H1 (cell line): ENCODE results near the gene CHMP4A. TPM values are rescaled to one million over a fixed set of nuclear protein-coding genes. Genes with fewer than 3 reads are reported as not detected.

ENCODE experiments used
- CTCF ChIA-PET: fragments of 300-600 bp; sonication (Branson Sonifier 250); formaldehyde crosslinking; loops from one replicate; lab custom pipeline; 2021; ENCODE audit not compliant: partially characterized antibody; lab: Charles Lee
- POLR2A ChIA-PET: fragments of 300-600 bp; sonication (Branson Sonifier 250); formaldehyde crosslinking; loops from one replicate; lab custom pipeline; 2021; ENCODE audit warnings: inconsistent platforms; ENCODE audit not compliant: partially characterized antibody; lab: Charles Lee
- DNase-seq, 2 experiments: peaks; one replicate each; pipeline versions ENCODE4 v3.0.0 to v3.0.0-alpha.2; 2010 to 2022; ENCODE audit warnings: low spot score in 2 of 2, low read depth in 1 of 2, mixed read lengths in 1 of 2
- FAIRE-seq: peaks from 2 replicates; lab custom pipeline; 2011; peaks lifted over from hg19 to GRCh38; lab: Jason Lieb, UNC
- H2AFZ ChIP-seq: 2 replicates; pipeline ENCODE4 v1.8.1; 2012; ENCODE audit warnings: low read length, inconsistent platforms
- H2AK5ac ChIP-seq: 2 replicates; pipeline ENCODE4 v1.6.1; 2013; ENCODE audit warnings: low read depth, low read length
- H2BK120ac ChIP-seq: replicated peaks from 2 replicates; pipeline ENCODE3; 2013; ENCODE audit warnings: low read depth, low read length, inconsistent platforms
- H2BK12ac ChIP-seq: 2 replicates; pipeline ENCODE4 v1.6.1; 2013; ENCODE audit warnings: low read depth, low read length
- H2BK15ac ChIP-seq: 2 replicates; pipeline ENCODE4 v1.6.1; 2013; ENCODE audit warnings: low read length
- H2BK20ac ChIP-seq: 2 replicates; pipeline ENCODE4 v1.6.1; 2013; ENCODE audit warnings: low read length
- H2BK5ac ChIP-seq: 2 replicates; pipeline ENCODE4 v1.6.1; 2013; ENCODE audit warnings: low read depth, low read length
- H3K14ac ChIP-seq: 2 replicates; pipeline ENCODE4 v1.6.1; 2013; ENCODE audit warnings: inconsistent platforms; ENCODE audit not compliant: insufficient read length
- H3K18ac ChIP-seq: 2 replicates; pipeline ENCODE4 v1.6.1; 2013; ENCODE audit warnings: low read length; ENCODE audit errors: extremely low read depth
- H3K23ac ChIP-seq: 2 replicates; pipeline ENCODE4 v1.6.1; 2013; ENCODE audit warnings: inconsistent platforms; ENCODE audit not compliant: insufficient read length
- H3K23me2 ChIP-seq: 2 replicates; pipeline ENCODE4 v1.6.1; 2013; ENCODE audit warnings: low read depth, low read length
- H3K27ac ChIP-seq: 2 replicates; pipeline ENCODE4 v1.6.1; 2011; ENCODE audit warnings: low read depth, low read length, inconsistent platforms
- H3K27me3 ChIP-seq, 4 experiments: replicated peaks in 1 of 4; 1 replicate in 1 of 4; 2 replicates in 3 of 4; pipeline versions ENCODE4 v1.6.1 to v1.8.1; 2011 to 2013; ENCODE audit warnings: low read length in 3 of 4, mild to moderate bottlenecking in 3 of 4, inconsistent platforms in 2 of 4, mixed read lengths in 2 of 4, moderate library complexity in 1 of 4; ENCODE audit not compliant: control insufficient read depth in 3 of 4, insufficient read depth in 3 of 4; ENCODE audit errors: extremely low read depth in 1 of 4
- H3K36me3 ChIP-seq, 4 experiments: 2 replicates each; pipeline versions ENCODE4 v1.6.1 to v1.8.1; 2011 to 2013; ENCODE audit warnings: mild to moderate bottlenecking in 4 of 4, low read length in 3 of 4, moderate library complexity in 2 of 4, control low read depth in 1 of 4, inconsistent platforms in 1 of 4; ENCODE audit not compliant: insufficient read depth in 4 of 4, control insufficient read depth in 2 of 4
- H3K4ac ChIP-seq: replicated peaks from 2 replicates; pipeline ENCODE3; 2013; ENCODE audit warnings: low read length, low read depth, mixed read lengths, inconsistent platforms; ENCODE audit not compliant: insufficient read length
- H3K4me1 ChIP-seq, 4 experiments: replicated peaks in 1 of 4; 1 replicate in 1 of 4; 2 replicates in 3 of 4; pipeline versions ENCODE4 v1.6.1 to v1.8.1; 2011 to 2013; ENCODE audit warnings: low read length in 3 of 4, inconsistent platforms in 2 of 4, mixed read lengths in 1 of 4; ENCODE audit not compliant: insufficient read depth in 4 of 4, control insufficient read depth in 3 of 4
- H3K4me2 ChIP-seq, 2 experiments: 2 replicates each; pipeline versions ENCODE4 v1.6.1 to v1.8.1; 2011 to 2013; ENCODE audit warnings: low read depth in 2 of 2, low read length in 2 of 2, control low read depth in 1 of 2, inconsistent platforms in 1 of 2, mild to moderate bottlenecking in 1 of 2; ENCODE audit not compliant: insufficient read depth in 1 of 2
- H3K4me3 ChIP-seq, 4 experiments: fragments of 200-600, 300-600 bp in 1 of 4; sonication (generic), shearing (Covaris generic), sonication (Bioruptor Twin) in 1 of 4; 2 replicates each; pipeline versions ENCODE4 v1.5.1 to v1.8.1; 2011 to 2016; ENCODE audit warnings: low read length in 4 of 4, low read depth in 3 of 4, control low read depth in 2 of 4, inconsistent platforms in 2 of 4, mild to moderate bottlenecking in 2 of 4, mixed read lengths in 1 of 4, moderate library complexity in 1 of 4; ENCODE audit not compliant: insufficient read depth in 2 of 4; ENCODE audit errors: extremely low read depth in 1 of 4
- H3K56ac ChIP-seq: replicated peaks from 2 replicates; pipeline ENCODE3; 2013; ENCODE audit warnings: low read depth, mild to moderate bottlenecking, mixed read lengths, low read length, inconsistent platforms; ENCODE audit not compliant: insufficient read length
- H3K79me1 ChIP-seq: 2 replicates; pipeline ENCODE4 v1.6.1; 2013; ENCODE audit warnings: low read depth, low read length, control low read depth
- H3K79me2 ChIP-seq, 2 experiments: 2 replicates each; pipeline versions ENCODE4 v1.6.1 to v1.8.1; 2012 to 2013; ENCODE audit warnings: low read length in 2 of 2, mild to moderate bottlenecking in 2 of 2, inconsistent platforms in 1 of 2; ENCODE audit not compliant: insufficient read depth in 2 of 2, control insufficient read depth in 1 of 2
- H3K9ac ChIP-seq, 4 experiments: replicated peaks in 1 of 4; 1 replicate in 1 of 4; 2 replicates in 3 of 4; pipeline versions ENCODE4 v1.6.1 to v1.8.1; 2011 to 2013; ENCODE audit warnings: low read depth in 3 of 4, low read length in 3 of 4, control low read depth in 2 of 4, mild to moderate bottlenecking in 2 of 4, moderate library complexity in 2 of 4, inconsistent platforms in 1 of 4; ENCODE audit errors: extremely low read depth in 1 of 4
- H3K9me3 ChIP-seq, 2 experiments: 2 replicates each; pipeline versions ENCODE4 v1.6.1 to v1.8.1; 2012 to 2013; ENCODE audit warnings: mild to moderate bottlenecking in 2 of 2, moderate library complexity in 2 of 2, control low read depth in 1 of 2, inconsistent platforms in 1 of 2, low read depth in 1 of 2, low read length in 1 of 2, mixed read lengths in 1 of 2; ENCODE audit not compliant: insufficient read depth in 2 of 2
- H4K20me1 ChIP-seq, 2 experiments: replicated peaks in 1 of 2; 2 replicates each; pipeline versions ENCODE3 to v1.8.1; 2011 to 2013; ENCODE audit warnings: inconsistent platforms in 2 of 2, low read length in 2 of 2, mild to moderate bottlenecking in 1 of 2; ENCODE audit not compliant: insufficient read depth in 2 of 2, control insufficient read depth in 1 of 2
- H4K5ac ChIP-seq: 2 replicates; pipeline ENCODE4 v1.6.1; 2013; ENCODE audit warnings: low read length, low read depth, mixed read lengths, inconsistent platforms; ENCODE audit not compliant: insufficient read length
- H4K8ac ChIP-seq: 2 replicates; pipeline ENCODE4 v1.8.0; 2013; ENCODE audit warnings: mild to moderate bottlenecking, moderate library complexity, low read length, inconsistent platforms; ENCODE audit not compliant: insufficient read depth; ENCODE audit errors: extremely low read depth
- H4K91ac ChIP-seq: replicated peaks from 2 replicates; pipeline ENCODE3; 2013; ENCODE audit warnings: low read length, mixed read lengths, inconsistent platforms; ENCODE audit not compliant: insufficient read length
- E2F6 ChIP-seq: IDR thresholded peaks from 2 replicates; pipeline ENCODE4 v1.6.1; 2012; ENCODE audit warnings: inconsistent platforms
- EGR1 ChIP-seq: IDR thresholded peaks from 2 replicates; pipeline ENCODE4 v1.6.1; 2011; ENCODE audit warnings: low read depth, low read length, borderline replicate concordance
- HDAC2 ChIP-seq, 2 experiments: fragments of 300-600 bp in 1 of 2; sonication (generic) in 1 of 2; IDR thresholded peaks; 2 replicates each; pipeline ENCODE4 v1.6.1; 2011 to 2012; ENCODE audit warnings: low read depth in 2 of 2, low read length in 2 of 2, mild to moderate bottlenecking in 2 of 2, moderate library complexity in 2 of 2, borderline replicate concordance in 1 of 2, inconsistent platforms in 1 of 2
- RAD21 ChIP-seq, 2 experiments: IDR thresholded peaks in 1 of 2; conservative IDR thresholded peaks in 1 of 2; 2 replicates each; pipeline ENCODE4 v1.6.1; 2011; ENCODE audit warnings: low read depth in 2 of 2, low read length in 2 of 2, improper control_type of control experiment in 1 of 2, inconsistent platforms in 1 of 2, mild to moderate bottlenecking in 1 of 2, moderate library complexity in 1 of 2
- SUZ12 ChIP-seq: fragments of 200-600 bp; sonication (generic); IDR thresholded peaks from 2 replicates; pipeline ENCODE4 v1.6.1; 2012; ENCODE audit warnings: mild to moderate bottlenecking, inconsistent platforms, low read length, moderate library complexity, mixed read lengths
- TAF1 ChIP-seq: IDR thresholded peaks from 2 replicates; pipeline ENCODE4 v1.6.1; 2011; ENCODE audit warnings: mild to moderate bottlenecking, low read depth, low read length
- USF2 ChIP-seq: IDR thresholded peaks from 2 replicates; pipeline ENCODE4 v1.6.1; 2011; ENCODE audit warnings: low read length, improper control_type of control experiment
- WGBS, 2 experiments: shearing (Covaris generic) in 1 of 2; methylation state at CpG; one replicate each; pipeline versions ENCODE4 v1.1.6 to v1.1.7; 2013 to 2015; ENCODE audit warnings: low lambda C conversion rate in 2 of 2, mixed read lengths in 2 of 2, inconsistent platforms in 1 of 2, low coverage in 1 of 2, missing lambda C conversion rate in 1 of 2; ENCODE audit not compliant: insufficient replicate concordance in 2 of 2, insufficient coverage in 1 of 2, insufficient read length in 1 of 2; ENCODE audit errors: extremely low coverage in 1 of 2, missing lambda C conversion rate in 1 of 2; 5-methylcytosine and 5-hydroxymethylcytosine counted together
- polyA plus RNA-seq, 7 experiments: library from polyadenylated mRNA; depleted of rRNA in 3 of 7; stranded (reverse) in 5 of 7; unstranded in 2 of 7; fragments of >200 nt in 5 of 7; fragments of 200-250 nt in 2 of 7; gene quantifications; 1 replicate in 5 of 7; 2 replicates in 1 of 7; 4 replicates in 1 of 7; pipeline versions ENCODE4 v1.2.1 to v1.2.3, GENCODE V29; 2011 to 2013; ENCODE audit warnings: missing spikeins in 2 of 7, mixed read lengths in 2 of 7
- total RNA-seq: library from RNA; stranded (reverse); fragmentation: NEBNext Ultra II Directional; extraction: Animal tissue kit (Norgen Biotek cat#: 25700); gene quantifications from 2 replicates; pipeline ENCODE4 v1.2.1, GENCODE V29; 2021

The CHMP4A gene
- total and polyA plus RNA-seq, 2 of the 8 experiments (the other 6 are each of a cell fraction or from before 2014, with no cell fraction given) = 32.9 to 37.6 TPM

GRCh38 chr14:24160850-24161804 is 52.2 kb downstream of the CHMP4A start, which contains the start of gene IRF9:
TSS of gene IRF9 (plus strand) at chr14:24161265. CDS start at chr14:24162145, 880 bp downstream.
- FAIRE-seq (peak; percentile 7), DNase-seq (peak; percentile 94 to 100)
- peaks cover 0 to 10% (median 2%) of the 10 kb centered on the region in 4 experiments; a peak in 3 of 7 replicates for H3K4me1 ChIP-seq
- H4K8ac ChIP-seq = 0 out of 2 replicates have a peak within 1 kb of the TSS, but pooled peaks have one; percentile 3
- H3K56ac ChIP-seq = no peak within 1 kb of the TSS
- no peaks in the 10 kb centered on the region for H3K79me1 ChIP-seq
- ChIA-PET POLR2A (interaction anchor here (0.7 to 7.6 kb wide), 29 partner anchors 9 to 158 kb away, joined by 3 to 93 read pairs (median 5); partner anchors contain the start of genes CHMP4A, DCAF11, DHRS1 and EMC9), CTCF (interaction anchor here (0.7 to 3.3 kb wide), 40 partner anchors 8 to 129 kb away, joined by 3 to 26 read pairs (median 4); partner anchors contain the start of genes DCAF11, IPO4, NRL and PSME1)
- H3K23ac ChIP-seq = no peak within 1 kb of the TSS
- no peak within 1 kb of the TSS for H2BK120ac ChIP-seq
- H3K27ac ChIP-seq = peak within 1 kb of the TSS; percentile 55; the same call in 1 of the 2 replicates
- H4K91ac ChIP-seq = no peak within 1 kb of the TSS
- H2AK5ac ChIP-seq = no peak within 1 kb of the TSS
- H3K4me3 ChIP-seq = peak within 1 kb of the TSS; percentile 6 to 52 (median 20); a peak in 5 of 8 replicates
- no peaks in the 10 kb centered on the region for H3K27me3 ChIP-seq
- 16% methylated on average over 12 of the region's 12 CpGs; no CpG with 5 or more reads in 1 of the 2 experiments for WGBS, 2 experiments
- H3K14ac ChIP-seq = no peak within 1 kb of the TSS
- 0 out of 2 replicates have a peak within 1 kb of the TSS, but pooled peaks have one; percentile 3 for H2BK15ac ChIP-seq
- no peaks in the 10 kb centered on the region for H3K9me3 ChIP-seq
- H2BK12ac ChIP-seq = 0 out of 2 replicates have a peak within 1 kb of the TSS, but pooled peaks have one; percentile 23
- H2BK5ac ChIP-seq = peak within 1 kb of the TSS; percentile 42; the same call in 1 of the 2 replicates
- H4K5ac ChIP-seq = no peak within 1 kb of the TSS
- peaks cover 2 to 19% of the 10 kb centered on the region in 2 experiments for H4K20me1 ChIP-seq
- peaks cover 16 to 41% (median 30%) of the 10 kb centered on the region in 4 experiments for H3K36me3 ChIP-seq
- no peak within 1 kb of the TSS for H2AFZ ChIP-seq
- 0 out of 2 replicates have a peak, but pooled peaks cover 2% of the 10 kb centered on the region for H3K23me2 ChIP-seq
- H3K4me2 ChIP-seq = peak within 1 kb of the TSS; percentile 28 to 80
- no peak within 1 kb of the TSS; a peak in 2 of 7 replicates for H3K9ac ChIP-seq
- no peak within 1 kb of the TSS for H2BK20ac ChIP-seq
- H3K18ac ChIP-seq = no peak within 1 kb of the TSS; the same call in 1 of the 2 replicates
- no peak within 1 kb of the TSS for H3K4ac ChIP-seq
- no peaks in the 10 kb centered on the region for H3K79me2 ChIP-seq
- TF ChIP-seq SUZ12 (no peak), EGR1 (no peak), USF2 (peak; percentile 93), TAF1 (peak; percentile 31; the same call in 1 of the 2 replicates), RAD21 (IDR thresholded peaks at IDR 0.05 in 1 of 2, conservative IDR thresholded peaks at IDR 0.05 in 1 of 2; ENCODE audit: low read depth in 2 of 2, low read length in 2 of 2) (peak; percentile 73 to 78), HDAC2 (IDR thresholded peaks at IDR 0.05; ENCODE audit: borderline replicate concordance in 1 of 2, low read depth in 2 of 2, low read length in 2 of 2) (no peak), E2F6 (no peak)
